NCI-H1417 treated with DMSO at 0.1 percent for 48 hours (cell line): ENCODE measurements around the gene ACSM3.
"Not testable (repeated sequence)": the region's sequence is repeated elsewhere in the genome, so short reads cannot be mapped to it uniquely, and the experiment has no call there.

Experiments
- DNase-seq: peaks from one replicate; lab custom pipeline; 2025; lab: John Stamatoyannopoulos, UW

The ACSM3 gene

GRCh38 chr16:20755799-20756198, 8.0 kb upstream of the ACSM3 start:
- not testable (repeated sequence) for DNase-seq

DNA sequence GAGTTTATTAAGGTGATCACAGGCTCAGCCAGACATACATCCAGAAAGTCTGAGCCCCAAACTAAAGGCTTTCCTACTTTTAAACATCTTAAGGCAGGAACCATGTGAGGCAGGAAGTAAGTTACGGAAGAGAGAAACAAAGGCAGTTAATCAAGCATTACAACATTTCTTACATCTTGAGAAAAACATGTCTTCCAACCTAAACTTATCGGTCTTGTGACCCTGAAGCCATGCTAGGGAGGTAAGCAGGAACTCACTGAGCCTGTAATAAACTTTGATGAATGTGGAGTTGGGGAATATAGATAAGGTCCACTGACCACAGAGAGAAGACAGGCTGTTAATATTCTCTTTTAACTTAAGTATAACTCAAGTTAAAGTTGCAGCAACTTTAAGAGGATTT, 3.5 kb upstream of the ACSM3 start:
- no peak for DNase-seq

DNA sequence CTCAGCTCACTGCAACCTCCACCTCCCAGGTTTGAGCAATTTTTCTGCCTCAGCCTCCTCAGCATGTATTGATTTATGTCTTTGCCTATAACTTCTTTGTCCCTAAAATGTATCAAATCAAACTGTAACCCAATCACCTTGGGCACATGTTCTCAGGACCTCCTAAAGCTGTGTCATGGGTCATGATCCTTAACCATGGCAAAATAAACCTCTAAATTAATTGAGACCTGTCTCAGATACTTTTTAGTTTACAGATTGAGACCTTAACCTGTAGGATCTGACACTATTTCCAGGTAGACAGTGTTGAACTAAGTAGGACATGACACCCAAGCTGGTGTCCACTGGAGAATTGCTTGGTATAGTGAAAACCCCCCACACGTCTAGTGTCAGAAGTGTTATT, 2.6 kb upstream of the ACSM3 start:
- no peak for DNase-seq

DNA sequence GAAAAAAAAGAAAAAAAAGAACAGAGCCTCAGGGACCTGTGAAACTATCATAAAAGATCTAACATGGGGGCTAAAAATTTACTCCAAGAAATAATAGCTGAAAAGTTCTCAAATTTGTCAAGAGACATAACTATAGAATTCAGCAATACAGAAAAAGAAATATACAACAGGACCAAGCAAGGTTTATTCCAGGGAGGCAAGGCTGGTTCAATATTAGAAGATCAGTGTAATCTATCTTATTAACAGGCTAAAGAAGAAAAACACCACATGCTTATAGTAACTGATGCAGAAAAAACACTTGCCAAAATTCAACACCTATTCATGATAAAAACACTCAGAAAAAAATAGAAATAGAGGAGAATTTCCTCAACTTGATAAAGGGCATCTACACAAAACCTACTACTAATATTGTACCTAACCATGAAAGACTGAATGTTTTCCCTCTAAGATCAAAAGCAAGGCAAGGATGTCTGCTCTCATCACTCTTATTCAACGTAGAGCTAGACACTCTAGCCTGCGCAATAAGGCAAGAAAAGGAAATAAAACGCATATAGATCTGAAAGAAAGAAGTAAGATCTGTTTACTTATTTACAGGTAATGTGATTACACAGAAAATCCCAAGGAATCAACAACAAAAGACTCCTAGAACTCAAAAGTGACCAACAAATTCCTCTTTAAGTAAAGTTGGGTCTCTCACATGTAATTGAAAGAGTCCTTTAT, 1.2 kb upstream of the ACSM3 start:
- no peak for DNase-seq

- DNase-seq: not testable (repeated sequence)
Observed at GRCh38 chr16:20764448-20764847, 634 bp downstream of the ACSM3 start.

- DNase-seq: no peak
Observed at GRCh38 chr16:20765732-20766131, 1.9 kb downstream of the ACSM3 start.

GRCh38 chr16:20766294-20766693, 2.5 kb downstream of the ACSM3 start:
- DNase-seq: no peak

DNA sequence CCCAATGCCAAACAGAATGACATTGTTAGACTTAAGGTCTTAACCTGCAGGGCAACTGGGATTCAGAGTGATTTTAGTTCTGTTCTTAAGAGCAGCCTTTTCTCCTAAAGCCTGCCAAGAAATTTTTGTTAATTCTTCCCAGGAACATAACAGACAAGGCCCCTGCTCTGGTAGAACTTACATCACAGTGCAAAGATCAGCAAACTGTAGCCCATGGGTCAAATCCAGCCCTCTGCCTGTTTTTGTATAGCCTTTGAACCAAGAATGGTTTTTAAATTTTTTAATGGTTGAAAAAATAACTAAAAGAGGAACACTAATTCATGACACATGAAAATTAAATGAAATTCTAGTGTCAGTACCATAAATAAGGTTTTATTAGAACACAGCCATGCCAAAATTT, 3.8 kb downstream of the ACSM3 start:
- no peak for DNase-seq

- DNase-seq: no peak
Observed at GRCh38 chr16:20768121-20768520, 4.3 kb downstream of the ACSM3 start.

DNA sequence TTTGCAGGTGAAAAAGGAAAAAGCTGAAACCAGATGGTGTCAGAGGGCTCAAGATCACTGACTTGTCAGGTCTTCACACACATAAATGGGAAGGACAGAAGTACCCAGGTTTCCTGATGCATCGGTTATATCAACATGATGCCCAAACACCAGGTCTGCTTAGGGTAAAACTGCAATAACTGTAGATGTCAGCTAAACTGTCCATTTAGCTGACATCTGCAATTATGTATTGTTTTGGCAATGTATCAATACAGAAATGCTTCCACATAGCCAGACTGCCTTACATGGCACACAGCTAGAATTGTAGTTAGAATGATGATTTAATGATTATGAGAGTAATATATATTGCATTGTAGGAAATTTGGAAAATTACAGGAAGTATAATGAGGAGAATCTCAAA, 5.0 kb downstream of the ACSM3 start:
- DNase-seq: no peak

DNA sequence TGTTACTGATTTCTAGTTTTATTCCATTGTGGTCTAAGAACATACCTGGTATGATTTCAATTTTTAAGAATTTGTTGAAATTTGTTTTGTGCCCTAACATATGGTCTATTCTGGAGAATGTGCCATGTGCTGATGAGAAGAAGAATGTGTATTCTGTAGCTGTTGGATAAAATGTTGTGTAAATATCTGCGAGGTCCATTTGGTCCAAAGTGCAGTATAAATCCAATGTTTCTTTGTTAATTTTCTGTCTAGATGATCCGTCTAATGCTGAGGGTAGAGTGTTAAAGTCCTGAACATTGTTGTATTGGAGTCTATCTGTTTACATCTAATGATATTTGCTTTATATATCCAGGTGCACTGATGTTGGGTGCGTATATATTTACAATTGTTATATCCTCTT, 9.9 kb downstream of the ACSM3 start:
- no peak for DNase-seq

DNA sequence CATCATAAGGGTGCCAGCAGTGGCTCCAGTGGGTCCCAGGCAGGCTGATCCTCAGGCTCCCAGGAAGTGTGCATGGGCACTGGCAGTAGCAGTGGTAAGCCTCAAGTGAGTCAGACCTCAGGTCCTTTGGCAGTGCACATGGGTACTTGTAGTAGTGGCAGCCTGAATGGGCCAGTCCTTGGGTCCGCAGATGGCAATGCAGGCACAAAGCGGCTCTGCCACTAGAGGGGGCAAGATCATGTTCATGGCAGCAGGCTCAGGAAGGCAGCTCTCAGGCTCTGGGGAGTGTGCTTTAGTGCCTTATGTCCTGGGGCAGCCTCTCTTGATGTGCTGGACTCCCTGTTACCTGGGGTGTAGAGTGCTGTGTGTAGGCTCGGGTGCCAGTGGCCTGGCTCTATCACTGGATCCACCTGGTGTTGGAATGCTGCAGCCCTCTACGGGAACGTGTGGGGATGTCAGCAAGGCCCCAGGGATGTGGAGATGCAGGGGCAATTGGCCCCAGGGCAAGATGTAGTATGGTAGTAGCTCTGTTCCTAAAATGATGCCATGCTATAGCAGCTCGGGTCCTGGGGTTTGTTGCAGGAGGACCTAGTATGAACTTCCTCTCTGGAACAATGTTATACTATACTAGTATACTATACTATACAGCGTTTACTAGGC, 11.0 kb downstream of the ACSM3 start:
- no peak for DNase-seq

- no peak for DNase-seq
Observed at GRCh38 chr16:20781697-20782096, 17.9 kb downstream of the ACSM3 start.

DNA sequence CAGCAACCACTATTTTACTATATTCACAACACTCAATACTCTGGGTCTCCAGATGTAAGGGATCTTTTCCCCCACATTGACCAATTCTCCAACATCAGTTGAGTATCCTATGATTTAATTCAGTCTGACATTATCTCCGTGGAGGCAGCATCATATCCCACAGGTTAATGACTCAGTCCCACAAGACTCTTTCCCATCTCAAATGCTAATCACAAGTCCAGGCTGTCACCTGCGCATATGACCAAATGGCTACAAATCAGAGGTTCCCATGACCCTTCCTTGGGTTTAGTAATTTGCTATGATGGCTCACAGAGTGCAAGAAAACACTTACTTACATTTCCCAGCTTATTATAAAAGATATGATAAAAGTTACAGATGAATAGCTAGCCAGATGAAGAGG, 18.7 kb downstream of the ACSM3 start:
- DNase-seq: no peak

GRCh38 chr16:20784204-20784603, 20.4 kb downstream of the ACSM3 start:
- DNase-seq: no peak

DNA sequence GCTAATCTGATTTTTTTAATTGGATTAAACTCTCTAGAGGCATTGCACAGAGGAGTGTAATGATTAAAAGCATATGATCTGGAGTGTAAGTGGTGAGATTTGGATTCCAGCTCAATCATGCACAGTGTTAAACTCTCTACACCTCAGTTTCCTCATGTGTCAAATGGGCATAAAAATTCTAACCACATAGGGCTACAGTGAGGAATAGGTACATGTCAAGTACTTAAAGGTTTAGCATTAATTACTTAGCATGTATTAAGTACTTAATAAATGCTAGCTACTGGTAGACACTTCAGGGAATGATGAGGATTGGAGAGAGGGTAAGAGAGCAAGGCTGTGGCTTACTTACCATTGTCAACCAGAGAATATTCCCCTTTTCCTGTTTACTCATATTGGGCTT, 25.3 kb downstream of the ACSM3 start:
- no peak for DNase-seq

DNA sequence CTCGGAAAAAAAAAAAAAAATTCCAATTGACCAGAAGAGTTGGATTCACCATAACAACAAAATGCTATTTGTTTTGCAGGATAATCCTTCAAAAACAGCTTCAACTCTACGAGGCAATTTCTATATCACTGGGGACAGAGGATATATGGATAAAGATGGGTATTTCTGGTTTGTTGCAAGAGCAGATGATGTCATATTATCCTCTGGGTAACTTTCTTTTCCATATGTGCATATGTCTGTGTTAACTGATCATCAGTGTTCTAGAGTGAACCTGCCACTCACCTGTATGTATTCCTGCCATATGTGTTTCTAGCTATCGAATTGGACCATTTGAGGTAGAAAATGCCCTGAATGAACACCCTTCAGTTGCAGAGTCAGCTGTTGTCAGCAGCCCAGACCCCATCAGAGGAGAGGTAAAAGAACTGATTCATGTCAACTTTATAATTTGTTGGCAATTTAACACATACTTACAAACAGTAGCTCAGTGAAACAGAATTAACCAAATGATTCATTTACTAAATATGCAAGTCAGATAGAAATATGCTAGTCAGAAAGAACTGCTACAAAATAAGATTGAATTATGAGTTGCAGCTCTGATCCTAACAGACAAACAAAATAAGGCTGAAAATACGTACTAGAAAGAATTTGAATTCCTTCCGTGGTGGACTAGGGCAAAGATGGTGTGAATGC, 28.3 kb downstream of the ACSM3 start:
- DNase-seq: no peak

- DNase-seq: no peak
Observed at GRCh38 chr16:20798364-20798763, 34.5 kb downstream of the ACSM3 start.

DNA sequence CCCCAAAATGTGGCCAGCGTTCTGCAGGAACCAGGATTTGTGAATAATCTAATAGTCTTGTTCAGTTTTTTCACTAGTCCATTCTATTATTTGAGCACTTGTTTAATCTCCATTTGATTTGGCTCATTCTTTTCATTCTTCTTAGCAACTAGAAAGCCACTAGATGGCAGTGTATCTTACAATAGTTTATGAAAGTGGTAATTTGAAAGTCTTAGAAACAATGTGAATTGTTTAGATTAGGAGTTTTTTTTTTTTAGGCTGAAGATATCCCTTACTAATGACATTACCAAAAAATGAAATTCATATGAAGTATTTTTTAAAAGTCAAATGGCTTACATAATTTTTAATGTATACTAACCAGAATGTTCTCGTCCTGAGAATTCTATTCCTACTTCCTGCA, 35.8 kb downstream of the ACSM3 start:
- no peak for DNase-seq

DNA sequence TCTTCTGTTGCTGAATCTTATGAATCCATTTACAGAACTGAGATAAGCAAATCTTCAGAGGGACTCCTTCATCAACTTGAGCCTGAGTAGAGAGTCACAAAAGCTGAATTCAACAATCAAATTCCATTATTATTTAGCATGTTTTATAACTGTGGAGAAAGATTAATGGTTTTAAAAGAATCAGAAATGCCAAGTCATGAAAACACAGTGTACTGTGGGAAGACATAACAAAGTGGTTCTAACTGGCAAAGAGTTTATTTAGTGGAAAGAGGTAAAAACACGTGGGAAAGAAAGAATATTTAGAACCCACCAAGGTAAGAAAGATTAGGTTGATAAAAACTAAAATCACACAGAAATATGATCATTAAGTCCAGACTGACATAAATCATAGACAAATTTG, 37.5 kb downstream of the ACSM3 start:
- no peak for DNase-seq

GRCh38 chr16:20803192-20803560, 39.4 kb downstream of the ACSM3 start:
- no peak for DNase-seq

- DNase-seq: no peak
Observed at GRCh38 chr16:20803561-20804214, 39.9 kb downstream of the ACSM3 start.

DNA sequence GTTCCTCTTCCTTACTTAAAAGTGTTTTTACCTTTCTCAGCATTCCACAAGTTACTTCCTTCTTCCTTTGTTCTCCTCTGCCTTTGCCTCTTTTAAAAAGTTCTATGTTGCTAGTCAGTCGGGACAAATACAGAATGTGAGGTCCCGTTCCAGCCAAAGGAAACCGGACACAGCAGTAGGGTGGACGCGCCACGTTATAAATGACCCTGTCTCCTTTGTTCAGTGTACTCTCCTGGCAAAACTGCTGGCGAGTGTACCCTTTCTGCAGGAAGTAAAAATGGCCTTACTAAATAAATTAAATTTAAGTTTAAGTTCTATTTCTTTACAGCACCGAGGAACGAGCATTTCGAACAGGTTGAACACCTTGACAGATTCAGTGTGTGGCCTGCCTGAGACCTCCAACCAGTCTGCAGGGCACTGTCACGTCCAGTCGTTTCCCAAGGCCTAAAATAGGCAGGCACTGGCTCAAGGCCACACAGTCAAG, 41.9 kb downstream of the ACSM3 start:
- DNase-seq: peak; percentile 11
